Amygdala (tissue), 56 donors: ENCODE measurements around the gene COL26A1.
A peak's percentile ranks its signal among the peaks of the same experiment; 100 is the strongest.
"Not testable (repeated sequence)": the region's sequence is repeated elsewhere in the genome, so short reads cannot be mapped to it uniquely, and the experiment has no call there.

Experiments
- DNase-seq, 56 donors: peaks; one replicate each; lab custom pipeline; 2025; lab: John Stamatoyannopoulos, UW

The COL26A1 gene

DNA sequence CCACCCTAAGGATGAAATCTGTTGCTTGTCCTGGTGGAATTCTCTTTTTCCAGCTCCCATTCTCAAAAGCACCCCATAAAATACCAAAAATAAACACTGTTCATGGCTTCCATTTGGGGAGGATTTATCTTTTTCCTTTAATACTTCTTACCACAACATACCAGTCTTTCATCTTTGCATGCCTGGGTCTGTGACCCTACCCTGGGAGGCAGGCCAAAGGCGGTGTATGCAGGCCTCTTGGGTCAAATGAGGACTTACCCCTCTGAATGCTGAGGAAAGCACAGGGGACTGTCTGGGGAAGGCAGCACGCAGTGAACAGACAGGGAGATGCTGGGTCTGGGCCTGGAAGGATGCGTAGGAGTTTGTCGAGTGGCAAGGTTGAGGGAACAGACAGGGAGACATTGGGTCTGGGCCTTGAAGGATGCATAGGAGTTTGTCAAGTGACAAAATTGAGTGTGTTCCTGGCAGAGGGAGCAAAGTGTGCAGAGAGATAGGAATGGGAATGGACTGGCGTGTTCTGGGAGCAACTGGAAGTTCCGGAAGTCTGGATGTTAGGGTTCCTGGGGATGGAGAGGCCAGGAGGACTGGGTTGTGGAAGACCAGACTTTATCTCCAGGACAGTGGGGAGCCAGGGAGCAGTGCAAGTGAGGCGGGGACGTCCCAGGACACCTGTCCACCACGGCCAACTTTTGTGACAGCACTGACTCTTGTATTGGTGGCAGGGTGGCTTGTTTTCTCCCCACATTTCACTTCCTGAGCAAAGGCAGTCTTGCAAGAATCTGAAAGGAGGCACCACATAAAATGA, 225.7 kb downstream of the COL26A1 start:
- no peak for DNase-seq

DNA sequence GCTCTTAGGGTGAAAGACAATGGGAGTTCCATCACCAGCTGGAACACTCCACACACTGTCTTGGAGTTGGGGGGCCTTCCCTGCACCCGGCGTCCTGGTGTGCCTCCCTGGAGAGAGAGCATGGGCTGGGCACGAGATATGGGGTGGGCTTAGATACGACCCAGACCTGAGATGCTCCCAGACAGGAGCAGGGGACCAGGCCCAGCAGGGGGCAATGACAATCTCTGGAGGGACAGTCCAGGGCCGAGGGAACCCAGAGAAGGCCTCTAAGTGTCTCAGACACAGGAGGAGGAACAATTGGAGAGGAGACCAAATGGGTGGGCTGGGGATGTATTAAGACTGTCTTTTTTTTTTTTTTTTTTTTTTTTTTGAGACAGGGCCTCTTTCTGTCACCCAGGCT, 226.4 kb downstream of the COL26A1 start:
- DNase-seq: no peak

DNA sequence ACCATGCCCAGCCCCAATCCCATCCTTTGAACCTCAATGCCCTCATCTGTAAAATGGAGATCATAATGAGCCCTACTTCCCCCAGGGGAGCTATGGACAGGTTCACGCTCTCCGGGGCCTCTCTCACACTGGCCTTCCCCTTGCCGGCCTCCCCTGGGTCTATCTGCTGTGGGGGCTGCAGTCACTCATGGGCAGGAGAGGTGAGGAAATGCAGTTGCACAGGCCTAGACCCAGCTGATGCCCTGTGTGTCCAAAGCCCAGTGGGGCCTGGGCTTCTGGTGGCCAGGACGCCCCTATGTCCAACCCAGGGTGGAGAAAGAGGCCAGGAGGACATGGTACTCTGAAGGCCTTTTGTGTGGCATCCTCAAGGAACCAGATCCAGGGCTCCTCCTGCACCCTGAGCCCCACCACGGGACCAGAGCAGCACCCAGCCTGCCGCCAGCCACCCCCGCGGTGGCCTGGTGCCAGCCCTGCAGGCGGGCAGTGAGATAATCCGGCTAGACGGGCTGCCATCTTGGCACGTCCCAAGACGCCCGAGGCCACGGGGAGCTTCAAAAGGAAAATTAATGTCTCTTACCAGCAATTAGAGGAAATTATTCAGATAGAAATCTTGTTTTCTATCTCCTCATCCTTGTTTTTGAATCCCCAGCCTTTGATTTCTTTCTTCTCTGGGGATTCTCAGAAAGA, 227.4 kb downstream of the COL26A1 start:
- no peak for DNase-seq

DNA sequence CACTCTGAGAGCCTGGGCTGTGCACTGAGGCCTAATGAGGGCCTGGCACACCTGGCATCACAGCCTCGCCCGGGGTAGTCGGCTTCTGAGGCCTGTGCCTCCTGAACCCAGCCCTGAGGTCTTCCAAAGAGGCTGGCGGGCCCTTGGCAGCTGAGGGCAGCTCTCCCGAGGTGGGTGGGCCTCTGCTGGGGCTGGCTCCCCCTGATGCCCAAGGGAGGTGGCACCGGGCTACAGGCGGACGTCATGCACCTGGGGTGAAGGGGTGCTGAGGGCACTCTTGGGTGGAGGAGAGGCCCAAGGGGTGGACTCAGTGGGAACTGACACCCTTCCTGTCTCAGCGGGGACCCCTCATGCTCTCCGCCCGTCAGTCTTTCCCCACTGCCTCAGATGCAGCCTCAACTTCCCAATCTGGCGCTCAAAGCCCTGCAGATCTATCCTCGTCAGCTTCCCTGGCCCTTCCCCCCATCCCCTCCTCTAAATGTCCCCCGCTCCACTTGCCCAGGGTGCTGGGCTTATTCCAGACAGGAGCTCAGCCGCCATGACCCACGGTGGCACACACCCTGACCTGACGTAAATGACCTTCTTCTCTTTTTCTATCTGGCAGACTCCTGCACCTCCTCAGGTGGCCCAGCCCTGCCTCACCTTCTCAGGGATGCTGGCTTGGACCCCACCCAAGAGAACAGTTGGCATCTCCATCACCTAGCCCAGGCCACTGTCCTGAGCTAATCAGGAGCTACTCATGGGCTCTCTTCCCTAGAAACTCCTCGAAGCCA, 228.2 kb downstream of the COL26A1 start:
- no peak for DNase-seq

DNA sequence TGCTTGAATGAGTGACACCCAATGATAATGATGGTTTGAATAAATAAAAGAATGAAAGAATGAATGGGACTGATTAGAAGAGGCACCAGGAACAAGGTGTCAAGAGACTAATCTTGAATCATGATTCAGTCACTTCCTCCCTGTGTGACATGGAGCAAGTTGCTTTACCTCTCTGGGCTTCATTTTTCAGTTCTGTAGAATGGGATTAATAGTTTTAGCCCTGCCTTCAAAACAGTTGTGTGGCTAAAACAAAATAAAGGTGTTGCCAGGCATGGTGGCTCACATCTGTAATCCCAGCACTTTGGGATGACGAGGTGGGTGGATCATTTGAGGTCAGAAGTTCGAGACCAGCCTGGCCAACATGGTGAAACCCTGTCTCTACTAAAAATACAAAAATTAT, 228.8 kb downstream of the COL26A1 start:
- no peak for DNase-seq

DNA sequence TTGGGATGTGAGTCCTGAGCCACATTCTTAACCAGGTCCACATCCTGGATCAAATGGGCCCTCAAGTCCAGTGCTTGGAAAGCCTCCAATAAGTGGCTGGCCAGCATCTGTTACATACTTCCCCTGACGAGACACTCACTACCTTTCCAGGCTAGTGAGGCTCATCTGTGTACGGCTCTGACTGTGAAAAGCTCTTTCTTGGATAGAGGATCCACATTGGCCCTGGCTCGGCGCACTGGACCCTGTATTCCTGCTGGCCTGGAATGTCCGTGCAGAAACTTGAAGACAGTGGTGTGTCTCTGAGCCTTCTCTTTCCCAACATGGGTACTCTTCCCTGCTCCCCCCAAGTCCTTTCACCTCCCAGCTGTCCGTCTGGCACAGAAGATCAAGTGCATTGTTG, 230.9 kb downstream of the COL26A1 start:
- no peak for DNase-seq

DNA sequence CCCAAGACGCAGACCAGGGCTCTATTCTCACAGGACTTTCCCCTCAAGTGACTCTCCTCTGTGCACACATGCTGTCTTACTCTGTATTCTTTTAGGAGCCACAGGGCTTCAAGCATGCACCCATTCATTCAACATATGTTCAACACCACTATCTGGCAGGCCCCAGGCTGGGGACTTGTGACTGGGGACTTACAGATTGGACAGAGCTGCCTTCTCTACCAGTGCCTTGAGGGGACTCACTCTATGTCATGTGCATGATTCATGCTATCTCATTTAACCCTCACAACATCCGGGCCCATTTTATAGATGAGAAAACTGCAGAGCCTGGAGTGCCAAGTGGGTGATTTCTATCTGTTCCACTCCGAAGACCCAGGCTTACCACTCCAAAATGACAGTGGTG, 232.1 kb downstream of the COL26A1 start:
- no peak for DNase-seq

DNA sequence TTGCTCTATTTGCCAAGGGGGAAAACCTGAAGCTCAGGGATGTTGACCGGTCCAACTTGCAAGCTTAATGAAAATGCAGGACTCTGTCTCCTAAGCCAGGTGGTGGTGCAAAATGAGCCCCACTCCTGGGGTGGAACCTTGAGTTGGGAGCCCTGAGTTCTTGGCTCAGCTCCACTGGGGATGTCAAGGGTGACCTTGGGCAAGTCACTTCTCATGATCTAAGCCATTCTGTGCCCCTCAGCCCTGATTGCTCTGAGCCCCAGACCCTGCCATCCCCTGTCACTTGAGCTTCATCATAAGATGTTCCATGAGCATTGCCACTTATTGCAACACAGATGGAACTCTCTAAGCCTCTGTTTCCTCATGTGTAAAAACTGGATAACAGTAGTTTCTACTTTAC, 232.6 kb downstream of the COL26A1 start:
- no peak for DNase-seq

DNA sequence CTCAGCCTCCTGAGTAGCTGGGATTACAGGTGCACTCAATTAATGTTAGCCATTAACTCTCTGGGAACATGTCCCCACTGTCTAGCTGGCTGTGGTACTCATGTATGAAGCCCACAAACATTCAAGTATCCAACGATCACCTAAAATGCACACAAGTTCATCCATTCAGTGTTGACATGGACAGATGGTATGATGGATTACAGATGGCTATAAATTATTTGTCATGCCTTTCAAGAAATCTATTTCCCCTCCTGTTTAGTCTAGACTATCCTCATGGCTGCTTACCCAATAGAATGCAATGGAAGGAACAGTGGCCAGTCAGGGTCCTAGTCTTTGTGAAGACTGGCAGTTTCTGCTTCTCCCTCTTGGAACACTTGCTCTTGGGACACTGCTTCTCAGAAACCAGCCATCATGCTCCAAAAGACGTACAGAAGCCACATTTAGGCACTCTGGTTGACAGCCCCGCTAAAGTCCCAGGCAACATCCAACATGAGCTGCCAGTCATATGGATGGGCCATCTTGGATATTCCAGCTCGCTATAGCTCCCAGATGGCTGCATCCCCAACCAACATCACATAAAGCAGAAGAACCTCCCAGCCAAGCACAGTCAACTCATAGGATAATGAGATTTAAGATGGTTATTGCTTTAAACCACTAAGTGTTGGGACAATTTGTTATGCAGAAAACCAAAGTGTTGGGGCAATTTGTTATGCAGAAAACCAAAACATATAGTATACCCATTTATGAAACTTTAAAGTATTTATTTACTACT, 233.3 kb downstream of the COL26A1 start:
- no peak for DNase-seq

DNA sequence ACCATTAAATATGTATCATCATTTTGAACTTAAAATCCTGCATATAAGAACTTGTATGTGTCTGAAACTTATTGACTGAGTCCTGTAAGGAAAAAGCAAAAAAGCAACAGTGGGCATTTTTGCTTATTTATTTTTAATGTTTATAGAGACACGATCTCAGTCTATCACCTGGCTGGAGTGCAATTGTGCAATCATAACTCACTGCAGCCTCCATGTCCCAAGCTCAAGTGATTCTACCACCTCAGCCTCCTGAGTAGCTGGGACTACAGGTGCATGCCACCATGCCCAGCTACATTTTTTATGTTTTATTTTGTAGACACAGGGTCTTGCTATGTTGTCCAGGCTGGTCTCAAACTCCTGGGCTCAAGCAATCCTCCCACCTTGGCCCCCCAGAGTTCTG, 234.2 kb downstream of the COL26A1 start:
- no peak for DNase-seq

DNA sequence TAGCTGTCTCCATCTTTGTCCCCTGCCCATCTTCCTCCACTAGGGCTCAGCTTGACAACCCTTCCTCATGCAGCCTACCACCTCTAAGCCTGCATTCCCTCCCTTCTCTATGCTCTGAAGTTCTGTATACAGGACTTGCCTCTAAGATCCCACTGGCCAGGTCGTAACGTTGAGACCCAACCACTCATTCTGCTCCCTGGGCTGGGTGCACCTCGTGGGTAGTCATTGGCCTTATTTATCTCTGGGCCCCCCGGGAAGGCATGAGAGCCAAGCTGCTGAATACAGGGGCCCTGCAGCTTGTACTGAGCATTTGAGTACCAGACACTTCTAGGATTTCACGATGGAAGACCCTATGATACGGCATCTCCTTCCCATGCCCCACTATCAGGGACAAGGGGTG, 235.3 kb downstream of the COL26A1 start:
- no peak for DNase-seq

DNA sequence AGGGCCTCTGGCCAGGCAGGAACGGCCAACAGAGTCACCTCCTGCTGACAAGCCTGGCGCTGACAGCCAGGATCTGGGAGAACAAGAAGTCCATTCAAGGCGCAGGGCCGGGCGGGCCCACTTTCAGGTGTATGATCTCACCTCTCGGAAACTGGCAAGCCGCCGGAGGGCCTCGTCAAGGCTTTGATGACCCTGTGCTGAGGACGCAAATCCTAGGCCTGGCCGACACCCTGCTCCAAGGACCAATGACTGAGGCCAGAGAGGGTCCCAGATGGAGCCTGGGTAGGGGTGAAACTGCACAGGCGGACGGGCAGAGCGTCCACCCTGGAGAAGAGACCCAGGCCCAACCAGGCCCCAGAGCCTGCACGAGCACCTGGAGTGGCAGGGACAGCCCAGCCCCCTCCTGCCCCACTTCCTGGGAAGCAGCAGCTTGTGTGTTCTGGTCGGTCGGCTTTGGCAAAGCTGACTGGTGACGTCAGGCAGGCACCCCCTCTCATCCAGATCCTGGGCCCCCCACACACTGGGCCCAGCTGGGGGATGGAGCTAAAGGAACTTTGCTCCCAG, 235.8 kb downstream of the COL26A1 start:
- DNase-seq: peak in 4 of 56 donors; percentile 6 to 21 (median 15)

DNA sequence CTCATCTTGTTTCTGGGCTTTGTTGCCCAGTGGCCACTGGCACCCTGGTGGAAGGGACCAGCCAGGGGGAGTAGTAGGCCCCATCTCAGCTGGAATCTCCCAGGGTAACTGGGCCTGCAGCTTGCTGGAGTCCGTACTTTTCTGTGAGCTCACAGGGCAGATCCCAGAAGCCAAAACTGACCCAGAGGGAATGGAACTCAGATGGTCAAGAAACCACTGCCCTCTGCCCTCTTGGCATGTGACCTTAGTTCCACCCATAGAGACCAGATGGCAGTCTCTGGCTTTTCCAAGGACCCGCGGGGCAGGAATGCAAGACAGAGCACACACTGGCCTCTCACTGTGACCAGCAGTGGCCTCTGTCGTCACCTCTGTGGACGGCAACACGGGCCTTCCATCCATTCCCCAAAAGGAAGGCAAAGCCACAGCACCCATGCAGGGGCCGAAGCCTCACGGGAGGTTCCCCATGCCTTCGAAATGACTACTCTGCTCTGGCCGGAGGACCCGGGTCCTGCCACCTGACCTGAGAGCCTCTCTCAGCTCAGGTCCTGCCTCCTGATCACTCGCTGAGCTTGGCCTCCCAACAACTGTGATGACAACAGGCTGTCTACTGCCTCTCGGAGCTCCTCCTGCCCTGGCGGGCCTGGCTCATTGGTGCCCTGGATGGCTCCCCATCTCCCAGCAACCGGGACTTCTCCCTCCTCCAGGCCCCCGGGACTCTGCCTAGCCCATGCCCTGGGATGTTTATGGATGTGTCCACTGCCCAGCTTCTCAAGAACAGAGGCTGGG, 236.5 kb downstream of the COL26A1 start:
- DNase-seq: no peak

DNA sequence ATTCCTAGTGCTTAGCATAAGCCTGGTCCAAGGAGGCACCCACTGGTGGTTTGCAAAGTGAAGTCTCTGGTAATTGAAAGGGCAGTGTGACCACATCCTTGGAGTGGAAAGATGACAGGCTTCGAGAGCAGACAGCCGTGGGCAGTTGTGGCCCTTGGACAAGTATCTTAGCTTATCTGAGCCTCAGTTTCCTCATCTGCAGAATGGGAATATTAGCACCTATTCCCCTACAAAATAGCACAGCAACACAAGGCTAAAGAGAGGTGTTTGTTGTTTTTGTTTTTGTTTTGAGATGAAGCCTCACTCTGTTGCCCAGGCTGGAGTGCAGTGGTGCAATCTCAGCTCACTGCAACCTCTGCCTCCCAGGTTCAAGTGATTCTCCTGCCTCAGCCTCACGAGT, 237.1 kb downstream of the COL26A1 start:
- DNase-seq: no peak

DNA sequence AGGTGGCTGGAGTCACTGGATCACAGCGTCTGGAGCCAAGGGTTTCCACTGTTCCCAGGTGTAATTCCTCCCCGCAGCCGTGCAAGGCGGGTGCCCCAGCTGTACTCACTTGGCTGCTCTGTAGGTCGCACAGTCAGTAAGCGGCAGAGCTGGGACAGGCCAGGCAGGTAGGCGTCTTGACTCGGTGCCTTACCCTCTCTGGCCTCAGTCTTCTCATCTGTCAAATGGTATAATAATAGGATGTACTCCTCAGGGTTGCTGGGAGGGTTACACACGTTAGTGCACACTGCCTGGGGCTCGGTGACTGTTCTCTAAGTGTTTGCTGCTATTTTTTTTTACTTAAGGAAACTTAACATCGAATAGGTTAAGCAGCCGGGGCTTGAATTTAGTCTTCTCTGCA, 239.4 kb downstream of the COL26A1 start:
- DNase-seq: no peak

DNA sequence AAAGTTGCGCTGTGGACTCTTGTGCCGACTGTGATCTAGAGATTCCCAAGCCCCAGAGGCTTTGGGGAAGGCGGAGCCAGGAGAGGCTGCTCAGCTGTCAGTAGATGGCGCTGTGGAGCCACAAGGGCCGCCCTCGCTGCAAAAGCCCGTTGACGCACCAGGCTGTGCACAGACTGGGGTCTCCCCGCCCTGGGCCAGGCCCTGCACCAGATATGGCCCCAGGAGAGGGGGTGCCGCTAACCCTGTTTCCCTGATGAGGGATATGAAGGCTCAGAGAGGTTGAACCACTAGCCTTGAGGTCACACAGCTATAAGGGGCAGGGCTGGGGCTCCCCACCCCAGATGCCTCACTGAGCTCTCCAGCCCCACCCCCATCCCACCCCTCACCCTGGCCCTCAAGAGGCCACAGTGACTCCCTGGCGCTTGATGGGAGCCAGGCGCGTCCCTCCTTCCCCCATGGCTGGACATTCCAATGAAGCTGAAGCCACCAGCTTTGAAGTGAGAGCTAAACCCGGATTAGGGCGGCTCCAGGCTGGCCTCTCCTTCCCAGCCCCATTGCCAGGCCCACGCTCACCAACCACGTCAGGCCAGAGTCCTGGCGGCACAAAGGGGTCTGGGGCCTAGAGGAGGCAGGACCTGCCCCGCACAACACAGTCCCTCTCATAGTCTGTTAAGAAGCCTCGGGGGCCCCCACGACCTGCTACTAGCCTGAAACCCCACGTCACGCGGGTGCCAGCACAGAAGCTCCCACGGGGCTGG, 240.0 kb downstream of the COL26A1 start:
- peak in 44 of 56 donors; percentile 4 to 76 (median 32) for DNase-seq

DNA sequence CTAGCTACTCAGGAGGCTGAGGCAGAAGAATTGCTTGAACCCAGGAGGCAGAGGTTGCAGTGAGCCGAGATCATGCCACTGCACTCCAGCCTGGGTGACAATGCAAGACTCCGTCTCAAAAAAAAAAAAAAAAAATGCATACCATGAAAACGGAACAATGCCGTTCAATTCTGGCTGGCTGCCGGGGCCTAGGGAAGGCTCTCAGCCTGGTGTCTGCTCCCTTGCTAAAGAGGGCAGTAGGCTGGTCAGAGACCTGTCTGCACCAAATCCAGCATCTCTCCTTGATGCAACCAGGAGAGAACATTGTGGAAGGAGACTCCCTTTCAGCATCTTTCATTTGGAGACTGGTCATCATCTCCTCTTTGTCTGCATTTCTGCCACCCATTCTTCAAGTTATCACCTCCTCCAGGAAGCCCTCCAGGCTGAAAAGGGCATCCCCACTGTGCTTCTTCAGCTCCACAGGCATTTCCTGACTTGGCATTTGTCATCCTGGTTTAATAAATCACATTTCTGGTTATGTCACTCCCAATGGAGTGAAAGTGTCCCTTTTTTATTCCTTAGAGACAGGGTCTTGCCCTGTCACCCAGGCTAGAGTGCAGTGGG, 241.8 kb downstream of the COL26A1 start:
- DNase-seq: no peak

DNA sequence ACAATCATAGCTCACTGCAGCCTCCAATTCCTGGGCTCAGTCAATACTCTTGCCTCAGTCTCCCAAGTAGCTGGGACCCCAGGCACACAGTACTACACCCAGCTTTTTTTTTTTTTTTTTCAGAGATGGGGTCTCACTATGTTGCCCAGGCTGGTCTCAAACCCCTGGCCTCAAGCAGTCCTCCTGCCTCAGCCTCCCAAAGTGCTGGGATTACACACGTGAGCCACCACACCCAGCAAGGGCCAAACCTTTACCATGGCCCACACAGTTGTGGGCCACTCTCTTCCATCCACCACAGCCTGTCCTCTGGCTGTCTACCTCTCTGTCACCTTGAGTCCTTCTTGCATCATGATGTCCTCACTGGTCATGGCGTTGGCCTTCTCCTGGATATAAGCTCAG, 242.3 kb downstream of the COL26A1 start:
- not testable (repeated sequence) for DNase-seq
